ENCODE data around the gene ADPRM. TPM values are rescaled to one million over a fixed set of nuclear protein-coding genes. Genes with fewer than 3 reads are reported as not detected.
A peak's percentile ranks its signal among the peaks of the same experiment; 100 is the strongest.

The ADPRM gene, protein sequence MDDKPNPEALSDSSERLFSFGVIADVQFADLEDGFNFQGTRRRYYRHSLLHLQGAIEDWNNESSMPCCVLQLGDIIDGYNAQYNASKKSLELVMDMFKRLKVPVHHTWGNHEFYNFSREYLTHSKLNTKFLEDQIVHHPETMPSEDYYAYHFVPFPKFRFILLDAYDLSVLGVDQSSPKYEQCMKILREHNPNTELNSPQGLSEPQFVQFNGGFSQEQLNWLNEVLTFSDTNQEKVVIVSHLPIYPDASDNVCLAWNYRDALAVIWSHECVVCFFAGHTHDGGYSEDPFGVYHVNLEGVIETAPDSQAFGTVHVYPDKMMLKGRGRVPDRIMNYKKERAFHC
- total RNA-seq (2021) (6.6 to 7.5 TPM (median 7.4 TPM) in 3 replicates), Bru-seq, nascent RNA (percentile 81 among the genes with signal in this experiment)
- long read RNA-seq, experiment 1, partial matches to known transcripts = 1 of 7 reads
- long read RNA-seq, experiment 1, other reads (novel, unspliced or antisense) = 2 of 7 reads
- long read RNA-seq, experiment 2, partial matches to known transcripts = 8 of 11 reads
- long read RNA-seq, experiment 2, other reads (novel, unspliced or antisense) = 2 of 11 reads
- long read RNA-seq, experiment 3, transcript ADPRM-201 (4 exons, 1,209 nt) = major isoform, 15 of 24 reads
- long read RNA-seq, experiment 3, partial matches to known transcripts = 5 of 24 reads
- long read RNA-seq, experiment 3, other reads (novel, unspliced or antisense) = 1 of 24 reads

DNA sequence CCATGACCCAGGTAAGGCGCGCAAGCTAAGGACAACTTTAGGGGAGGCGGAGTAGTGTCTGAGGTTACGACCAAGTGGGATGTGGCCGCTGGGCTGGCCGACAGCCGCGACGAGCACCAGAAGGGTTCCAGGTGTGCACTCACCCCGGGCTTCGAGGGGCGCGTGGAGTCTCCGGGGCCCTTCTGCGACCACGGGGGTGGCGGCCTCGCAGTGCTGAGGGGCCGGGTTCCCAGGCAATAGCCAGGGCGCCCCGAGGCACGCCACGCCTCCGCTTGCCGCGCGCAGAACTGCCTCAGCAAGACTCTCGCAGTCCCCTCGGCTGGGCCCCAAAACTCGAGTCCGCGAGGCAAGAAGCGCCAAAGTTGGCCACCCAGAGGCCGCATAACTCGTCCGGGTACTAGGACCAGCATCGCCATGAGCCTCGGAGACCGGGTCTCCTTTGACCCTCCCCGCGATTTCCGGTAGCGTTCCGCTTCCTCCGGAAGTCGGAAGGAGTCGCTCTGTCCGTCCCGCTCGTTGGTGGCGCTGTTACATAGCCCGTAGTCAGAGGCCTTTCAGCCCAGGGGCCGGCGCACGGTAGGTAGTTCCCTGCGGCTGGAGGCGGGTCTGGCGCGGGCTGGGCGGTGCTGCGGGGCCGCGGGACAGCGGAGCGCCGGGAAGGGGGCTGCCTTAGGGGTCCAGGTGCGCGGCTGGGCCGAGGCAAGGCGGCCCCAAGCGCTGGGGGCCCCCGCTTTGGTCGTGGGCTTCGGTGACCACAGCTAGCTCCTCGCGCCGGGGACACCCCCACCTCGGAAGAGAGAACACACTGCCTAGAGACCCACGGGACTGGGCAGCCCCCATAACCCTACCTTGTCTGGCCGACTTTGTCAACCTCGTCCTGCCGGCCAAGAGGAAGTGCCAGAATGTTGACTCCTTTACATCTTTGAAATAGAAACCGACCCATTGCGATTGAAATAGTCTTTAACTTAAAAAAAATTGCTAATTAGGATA, at the start of gene ADPRM, which contains the start of gene SCO1:
Gene ADPRM (plus strand): TSS at position 503 of the 990 bp plus-strand sequence. CDS start 7,333 bp downstream, outside the sequence.
Gene SCO1 (minus strand): TSS at position 442 of the 990 bp plus-strand sequence. CDS start 26 bp downstream, at position 416.
- ChIA-PET CTCF (interaction anchor here (0.6 to 1.5 kb wide), 4 partner anchors 13 to 1011 kb away, joined by 3 to 5 read pairs (median 4); no protein-coding TSS in a partner anchor), POLR2A (no interaction called here)
- Mint-ChIP-seq H3K4me3 (peak within 1 kb of the TSS; percentile 94), H3K36me3 (peaks cover 27% of the 10 kb centered on the region), H3K9me3 (no peaks in the 10 kb centered on the region), H3K4me1 (peaks cover 10% of the 10 kb centered on the region), H3K27ac (peak within 1 kb of the TSS; percentile 93), H3K27me3 (ENCODE audit: low read depth) (no peaks in the 10 kb centered on the region)
- ATAC-seq = peak; percentile 99
- peak; percentile 94 for DNase-seq (ENCODE audit: low spot score)
- TF ChIP-seq SMAD3 (CRISPR knock-in tag; IDR thresholded peaks at IDR 0.05; ENCODE audit: borderline replicate concordance) = 0 out of 2 replicates have a peak, but pooled peaks have one; percentile 67
- TF ChIP-seq IRF2 (CRISPR knock-in tag; IDR thresholded peaks at IDR 0.05; ENCODE audit: borderline replicate concordance, low read depth) = no peak
- TF ChIP-seq TCF7 (CRISPR knock-in tag; IDR thresholded peaks at IDR 0.05; ENCODE audit: low read depth) = peak; percentile 45; the same call in 1 of the 2 replicates
- TF ChIP-seq ZNF423 (CRISPR knock-in tag; IDR thresholded peaks at IDR 0.05) = no peak
- TF ChIP-seq HMGA2 (CRISPR knock-in tag; IDR thresholded peaks at IDR 0.05) = no peak
- TF ChIP-seq, protein P1, sequence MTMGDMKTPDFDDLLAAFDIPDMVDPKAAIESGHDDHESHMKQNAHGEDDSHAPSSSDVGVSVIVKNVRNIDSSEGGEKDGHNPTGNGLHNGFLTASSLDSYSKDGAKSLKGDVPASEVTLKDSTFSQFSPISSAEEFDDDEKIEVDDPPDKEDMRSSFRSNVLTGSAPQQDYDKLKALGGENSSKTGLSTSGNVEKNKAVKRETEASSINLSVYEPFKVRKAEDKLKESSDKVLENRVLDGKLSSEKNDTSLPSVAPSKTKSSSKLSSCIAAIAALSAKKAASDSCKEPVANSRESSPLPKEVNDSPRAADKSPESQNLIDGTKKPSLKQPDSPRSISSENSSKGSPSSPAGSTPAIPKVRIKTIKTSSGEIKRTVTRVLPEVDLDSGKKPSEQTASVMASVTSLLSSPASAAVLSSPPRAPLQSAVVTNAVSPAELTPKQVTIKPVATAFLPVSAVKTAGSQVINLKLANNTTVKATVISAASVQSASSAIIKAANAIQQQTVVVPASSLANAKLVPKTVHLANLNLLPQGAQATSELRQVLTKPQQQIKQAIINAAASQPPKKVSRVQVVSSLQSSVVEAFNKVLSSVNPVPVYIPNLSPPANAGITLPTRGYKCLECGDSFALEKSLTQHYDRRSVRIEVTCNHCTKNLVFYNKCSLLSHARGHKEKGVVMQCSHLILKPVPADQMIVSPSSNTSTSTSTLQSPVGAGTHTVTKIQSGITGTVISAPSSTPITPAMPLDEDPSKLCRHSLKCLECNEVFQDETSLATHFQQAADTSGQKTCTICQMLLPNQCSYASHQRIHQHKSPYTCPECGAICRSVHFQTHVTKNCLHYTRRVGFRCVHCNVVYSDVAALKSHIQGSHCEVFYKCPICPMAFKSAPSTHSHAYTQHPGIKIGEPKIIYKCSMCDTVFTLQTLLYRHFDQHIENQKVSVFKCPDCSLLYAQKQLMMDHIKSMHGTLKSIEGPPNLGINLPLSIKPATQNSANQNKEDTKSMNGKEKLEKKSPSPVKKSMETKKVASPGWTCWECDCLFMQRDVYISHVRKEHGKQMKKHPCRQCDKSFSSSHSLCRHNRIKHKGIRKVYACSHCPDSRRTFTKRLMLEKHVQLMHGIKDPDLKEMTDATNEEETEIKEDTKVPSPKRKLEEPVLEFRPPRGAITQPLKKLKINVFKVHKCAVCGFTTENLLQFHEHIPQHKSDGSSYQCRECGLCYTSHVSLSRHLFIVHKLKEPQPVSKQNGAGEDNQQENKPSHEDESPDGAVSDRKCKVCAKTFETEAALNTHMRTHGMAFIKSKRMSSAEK (CRISPR knock-in tag; IDR thresholded peaks at IDR 0.05; ENCODE audit: borderline replicate concordance) = no peak
- TF ChIP-seq CREB1 (CRISPR knock-in tag; IDR thresholded peaks at IDR 0.05) = no peak
- TF ChIP-seq, protein P2, sequence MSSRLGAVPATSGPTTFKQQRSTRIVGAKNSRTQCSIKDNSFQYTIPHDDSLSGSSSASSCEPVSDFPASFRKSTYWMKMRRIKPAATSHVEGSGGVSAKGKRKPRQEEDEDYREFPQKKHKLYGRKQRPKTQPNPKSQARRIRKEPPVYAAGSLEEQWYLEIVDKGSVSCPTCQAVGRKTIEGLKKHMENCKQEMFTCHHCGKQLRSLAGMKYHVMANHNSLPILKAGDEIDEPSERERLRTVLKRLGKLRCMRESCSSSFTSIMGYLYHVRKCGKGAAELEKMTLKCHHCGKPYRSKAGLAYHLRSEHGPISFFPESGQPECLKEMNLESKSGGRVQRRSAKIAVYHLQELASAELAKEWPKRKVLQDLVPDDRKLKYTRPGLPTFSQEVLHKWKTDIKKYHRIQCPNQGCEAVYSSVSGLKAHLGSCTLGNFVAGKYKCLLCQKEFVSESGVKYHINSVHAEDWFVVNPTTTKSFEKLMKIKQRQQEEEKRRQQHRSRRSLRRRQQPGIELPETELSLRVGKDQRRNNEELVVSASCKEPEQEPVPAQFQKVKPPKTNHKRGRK (CRISPR knock-in tag; IDR thresholded peaks at IDR 0.05; ENCODE audit: borderline replicate concordance) = no peak
- no peak for TF ChIP-seq ZNF138 (CRISPR knock-in tag; conservative IDR thresholded peaks at IDR 0.05)
- peak; percentile 83 for TF ChIP-seq GABPB1 (CRISPR knock-in tag; IDR thresholded peaks at IDR 0.05)
- no peak for TF ChIP-seq PRRX2 (CRISPR knock-in tag; IDR thresholded peaks at IDR 0.05)
- TF ChIP-seq ATF1 (CRISPR knock-in tag; IDR thresholded peaks at IDR 0.05) = no peak
- TF ChIP-seq EMX1 (CRISPR knock-in tag; IDR thresholded peaks at IDR 0.05) = no peak
- TF ChIP-seq FOXP1 (CRISPR knock-in tag; IDR thresholded peaks at IDR 0.05; ENCODE audit: borderline replicate concordance) = peak; percentile 53
- TF ChIP-seq, protein P3, sequence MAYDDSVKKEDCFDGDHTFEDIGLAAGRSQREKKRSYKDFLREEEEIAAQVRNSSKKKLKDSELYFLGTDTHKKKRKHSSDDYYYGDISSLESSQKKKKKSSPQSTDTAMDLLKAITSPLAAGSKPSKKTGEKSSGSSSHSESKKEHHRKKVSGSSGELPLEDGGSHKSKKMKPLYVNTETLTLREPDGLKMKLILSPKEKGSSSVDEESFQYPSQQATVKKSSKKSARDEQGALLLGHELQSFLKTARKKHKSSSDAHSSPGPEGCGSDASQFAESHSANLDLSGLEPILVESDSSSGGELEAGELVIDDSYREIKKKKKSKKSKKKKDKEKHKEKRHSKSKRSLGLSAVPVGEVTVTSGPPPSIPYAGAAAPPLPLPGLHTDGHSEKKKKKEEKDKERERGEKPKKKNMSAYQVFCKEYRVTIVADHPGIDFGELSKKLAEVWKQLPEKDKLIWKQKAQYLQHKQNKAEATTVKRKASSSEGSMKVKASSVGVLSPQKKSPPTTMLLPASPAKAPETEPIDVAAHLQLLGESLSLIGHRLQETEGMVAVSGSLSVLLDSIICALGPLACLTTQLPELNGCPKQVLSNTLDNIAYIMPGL (CRISPR knock-in tag; IDR thresholded peaks at IDR 0.05) = peak; percentile 48; the same call in 1 of the 2 replicates
- peak; percentile 30; the same call in 1 of the 2 replicates for TF ChIP-seq ESRRA (CRISPR knock-in tag; IDR thresholded peaks at IDR 0.05; ENCODE audit: borderline replicate concordance)
- TF ChIP-seq, protein P4, sequence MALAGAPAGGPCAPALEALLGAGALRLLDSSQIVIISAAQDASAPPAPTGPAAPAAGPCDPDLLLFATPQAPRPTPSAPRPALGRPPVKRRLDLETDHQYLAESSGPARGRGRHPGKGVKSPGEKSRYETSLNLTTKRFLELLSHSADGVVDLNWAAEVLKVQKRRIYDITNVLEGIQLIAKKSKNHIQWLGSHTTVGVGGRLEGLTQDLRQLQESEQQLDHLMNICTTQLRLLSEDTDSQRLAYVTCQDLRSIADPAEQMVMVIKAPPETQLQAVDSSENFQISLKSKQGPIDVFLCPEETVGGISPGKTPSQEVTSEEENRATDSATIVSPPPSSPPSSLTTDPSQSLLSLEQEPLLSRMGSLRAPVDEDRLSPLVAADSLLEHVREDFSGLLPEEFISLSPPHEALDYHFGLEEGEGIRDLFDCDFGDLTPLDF (CRISPR knock-in tag; IDR thresholded peaks at IDR 0.05) = no peak
- no peak for TF ChIP-seq MYBL2 (CRISPR knock-in tag; IDR thresholded peaks at IDR 0.05)
- no peak for TF ChIP-seq FOXJ3 (CRISPR knock-in tag; IDR thresholded peaks at IDR 0.05; ENCODE audit: borderline replicate concordance)
- TF ChIP-seq KAT7 (CRISPR knock-in tag; IDR thresholded peaks at IDR 0.05; ENCODE audit: borderline replicate concordance) = 0 out of 2 replicates have a peak, but pooled peaks have one; percentile 13
- TF ChIP-seq, protein P5, sequence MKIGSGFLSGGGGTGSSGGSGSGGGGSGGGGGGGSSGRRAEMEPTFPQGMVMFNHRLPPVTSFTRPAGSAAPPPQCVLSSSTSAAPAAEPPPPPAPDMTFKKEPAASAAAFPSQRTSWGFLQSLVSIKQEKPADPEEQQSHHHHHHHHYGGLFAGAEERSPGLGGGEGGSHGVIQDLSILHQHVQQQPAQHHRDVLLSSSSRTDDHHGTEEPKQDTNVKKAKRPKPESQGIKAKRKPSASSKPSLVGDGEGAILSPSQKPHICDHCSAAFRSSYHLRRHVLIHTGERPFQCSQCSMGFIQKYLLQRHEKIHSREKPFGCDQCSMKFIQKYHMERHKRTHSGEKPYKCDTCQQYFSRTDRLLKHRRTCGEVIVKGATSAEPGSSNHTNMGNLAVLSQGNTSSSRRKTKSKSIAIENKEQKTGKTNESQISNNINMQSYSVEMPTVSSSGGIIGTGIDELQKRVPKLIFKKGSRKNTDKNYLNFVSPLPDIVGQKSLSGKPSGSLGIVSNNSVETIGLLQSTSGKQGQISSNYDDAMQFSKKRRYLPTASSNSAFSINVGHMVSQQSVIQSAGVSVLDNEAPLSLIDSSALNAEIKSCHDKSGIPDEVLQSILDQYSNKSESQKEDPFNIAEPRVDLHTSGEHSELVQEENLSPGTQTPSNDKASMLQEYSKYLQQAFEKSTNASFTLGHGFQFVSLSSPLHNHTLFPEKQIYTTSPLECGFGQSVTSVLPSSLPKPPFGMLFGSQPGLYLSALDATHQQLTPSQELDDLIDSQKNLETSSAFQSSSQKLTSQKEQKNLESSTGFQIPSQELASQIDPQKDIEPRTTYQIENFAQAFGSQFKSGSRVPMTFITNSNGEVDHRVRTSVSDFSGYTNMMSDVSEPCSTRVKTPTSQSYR (CRISPR knock-in tag; IDR thresholded peaks at IDR 0.05) = no peak; the same call in 1 of the 2 replicates
- no peak for TF ChIP-seq ZNF416 (CRISPR knock-in tag; IDR thresholded peaks at IDR 0.05)

Data from WTC11 (cell line).